ENCODE data around the gene LTF. TPM values are rescaled to one million over a fixed set of nuclear protein-coding genes. Genes with fewer than 3 reads are reported as not detected.

Gene LTF
- total RNA-seq, 1 donor from 2014 or later = not detected

- H3K4me1 ChIP-seq (ENCODE audit: insufficient read depth, low read length) = peaks cover 9% of the 10 kb centered on the region
- H3K9me3 Mint-ChIP-seq (ENCODE audit: unreplicated experiment) = peaks cover 2% of the 10 kb centered on the region
- no peaks in the 10 kb centered on the region for H3K27me3 ChIP-seq (ENCODE audit: insufficient read depth, low read length)
- H3K9ac ChIP-seq (ENCODE audit: low read length) = no peak overlapping the region
- no peak overlapping the region for H3K4me3 ChIP-seq (ENCODE audit: insufficient read depth, low read depth, low read length)
- no peak overlapping the region for H3K27ac Mint-ChIP-seq (ENCODE audit: unreplicated experiment)
- no peak overlapping the region for H3K4me2 ChIP-seq (ENCODE audit: low read length)
- TF ChIP-seq EZH2 (IDR thresholded peaks at IDR 0.05; ENCODE audit: insufficient read depth, low read length) (no peak), CTCF (IDR thresholded peaks at IDR 0.05; ENCODE audit: insufficient read depth, low read depth, low read length) (no peak)
- FAIRE-seq (no peak), DNase-seq (ENCODE audit: low read depth) (no peak)
- H2AFZ ChIP-seq (ENCODE audit: low read depth, low read length) = no peak overlapping the region
- no peaks in the 10 kb centered on the region for H3K9me3 ChIP-seq (ENCODE audit: insufficient read depth, low read depth, low read length)
- H3K36me3 ChIP-seq (ENCODE audit: insufficient read depth, low read length) = no peaks in the 10 kb centered on the region
- peaks cover 5% of the 10 kb centered on the region for H3K27me3 Mint-ChIP-seq (ENCODE audit: low read depth, unreplicated experiment)
- H3K36me3 Mint-ChIP-seq (ENCODE audit: low read depth, unreplicated experiment) = peaks cover 2% of the 10 kb centered on the region
- H3K27ac ChIP-seq (ENCODE audit: low read depth, low read length) = no peak overlapping the region
- no peak overlapping the region for H3K4me3 Mint-ChIP-seq (ENCODE audit: unreplicated experiment)
- peaks cover 7% of the 10 kb centered on the region for H3K4me1 Mint-ChIP-seq (ENCODE audit: low read depth, unreplicated experiment)
- no peaks in the 10 kb centered on the region for H3K79me2 ChIP-seq (ENCODE audit: insufficient read depth, low read length)
- no peaks in the 10 kb centered on the region for H4K20me1 ChIP-seq (ENCODE audit: insufficient read depth, low read length)
Measured at GRCh38 chr3:46505953-46506352, 41.2 kb upstream of the LTF start.

- Mint-ChIP-seq H3K9me3 (ENCODE audit: unreplicated experiment) (peaks cover 2% of the 10 kb centered on the region), H3K27me3 (ENCODE audit: low read depth, unreplicated experiment) (peaks cover 4% of the 10 kb centered on the region), H3K4me3 (ENCODE audit: unreplicated experiment) (no peak overlapping the region), H3K36me3 (ENCODE audit: low read depth, unreplicated experiment) (peaks cover 2% of the 10 kb centered on the region), H3K27ac (ENCODE audit: unreplicated experiment) (no peak overlapping the region), H3K4me1 (ENCODE audit: low read depth, unreplicated experiment) (peaks cover 15% of the 10 kb centered on the region)
- Histone ChIP-seq H3K27me3 (ENCODE audit: insufficient read depth, low read length) (no peaks in the 10 kb centered on the region), H3K27ac (ENCODE audit: low read depth, low read length) (no peak overlapping the region), H2AFZ (ENCODE audit: low read depth, low read length) (no peak overlapping the region), H3K9me3 (ENCODE audit: insufficient read depth, low read depth, low read length) (no peaks in the 10 kb centered on the region), H3K4me1 (ENCODE audit: insufficient read depth, low read length) (peaks cover 21% of the 10 kb centered on the region), H3K9ac (ENCODE audit: low read length) (no peak overlapping the region), H3K4me2 (ENCODE audit: low read length) (no peak overlapping the region), H3K79me2 (ENCODE audit: insufficient read depth, low read length) (no peaks in the 10 kb centered on the region), H4K20me1 (ENCODE audit: insufficient read depth, low read length) (no peaks in the 10 kb centered on the region), H3K4me3 (ENCODE audit: insufficient read depth, low read depth, low read length) (no peak overlapping the region), H3K36me3 (ENCODE audit: insufficient read depth, low read length) (no peaks in the 10 kb centered on the region)
- no peak for FAIRE-seq
- TF ChIP-seq CTCF (IDR thresholded peaks at IDR 0.05; ENCODE audit: insufficient read depth, low read depth, low read length) (no peak), EZH2 (IDR thresholded peaks at IDR 0.05; ENCODE audit: insufficient read depth, low read length) (no peak)
- DNase-seq (ENCODE audit: low read depth) = no peak
Measured at GRCh38 chr3:46504789-46505188, 40.1 kb upstream of the LTF start.

GRCh38 chr3:46503200-46503874 is 38.6 kb upstream of the LTF start:
- no peaks in the 10 kb centered on the region for H3K9me3 ChIP-seq (ENCODE audit: insufficient read depth, low read depth, low read length)
- TF ChIP-seq CTCF (IDR thresholded peaks at IDR 0.05; ENCODE audit: insufficient read depth, low read depth, low read length) = no peak
- TF ChIP-seq EZH2 (IDR thresholded peaks at IDR 0.05; ENCODE audit: insufficient read depth, low read length) = no peak
- H4K20me1 ChIP-seq (ENCODE audit: insufficient read depth, low read length) = no peaks in the 10 kb centered on the region
- no peak overlapping the region for H3K9ac ChIP-seq (ENCODE audit: low read length)
- Mint-ChIP-seq H3K4me3 (ENCODE audit: unreplicated experiment) (no peak overlapping the region), H3K9me3 (ENCODE audit: unreplicated experiment) (peaks cover 2% of the 10 kb centered on the region), H3K27ac (ENCODE audit: unreplicated experiment) (no peak overlapping the region), H3K36me3 (ENCODE audit: low read depth, unreplicated experiment) (peaks cover 2% of the 10 kb centered on the region), H3K27me3 (ENCODE audit: low read depth, unreplicated experiment) (peaks cover 7% of the 10 kb centered on the region), H3K4me1 (ENCODE audit: low read depth, unreplicated experiment) (peaks cover 18% of the 10 kb centered on the region)
- no peaks in the 10 kb centered on the region for H3K36me3 ChIP-seq (ENCODE audit: insufficient read depth, low read length)
- FAIRE-seq (no peak), DNase-seq (ENCODE audit: low read depth) (no peak)
- H2AFZ ChIP-seq (ENCODE audit: low read depth, low read length) = no peak overlapping the region
- H3K27me3 ChIP-seq (ENCODE audit: insufficient read depth, low read length) = no peaks in the 10 kb centered on the region
- peaks cover 21% of the 10 kb centered on the region for H3K4me1 ChIP-seq (ENCODE audit: insufficient read depth, low read length)
- H3K79me2 ChIP-seq (ENCODE audit: insufficient read depth, low read length) = no peaks in the 10 kb centered on the region
- no peak overlapping the region for H3K4me2 ChIP-seq (ENCODE audit: low read length)
- no peak overlapping the region for H3K4me3 ChIP-seq (ENCODE audit: insufficient read depth, low read depth, low read length)
- no peak overlapping the region for H3K27ac ChIP-seq (ENCODE audit: low read depth, low read length)

All from astrocyte (in vitro differentiated cells and primary cell).